Fibroblast of peridontal ligament (primary cell): Measurements from ENCODE around the gene ELAC1.
"Not testable (repeated sequence)": the region's sequence is repeated elsewhere in the genome, so short reads cannot be mapped to it uniquely, and the experiment has no call there.

Source experiments
- DNase-seq: peaks from one replicate; pipeline ENCODE4 v3.0.0-alpha.2; 2010; ENCODE audit errors: extremely low read depth

Gene ELAC1, protein sequence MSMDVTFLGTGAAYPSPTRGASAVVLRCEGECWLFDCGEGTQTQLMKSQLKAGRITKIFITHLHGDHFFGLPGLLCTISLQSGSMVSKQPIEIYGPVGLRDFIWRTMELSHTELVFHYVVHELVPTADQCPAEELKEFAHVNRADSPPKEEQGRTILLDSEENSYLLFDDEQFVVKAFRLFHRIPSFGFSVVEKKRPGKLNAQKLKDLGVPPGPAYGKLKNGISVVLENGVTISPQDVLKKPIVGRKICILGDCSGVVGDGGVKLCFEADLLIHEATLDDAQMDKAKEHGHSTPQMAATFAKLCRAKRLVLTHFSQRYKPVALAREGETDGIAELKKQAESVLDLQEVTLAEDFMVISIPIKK

DNA sequence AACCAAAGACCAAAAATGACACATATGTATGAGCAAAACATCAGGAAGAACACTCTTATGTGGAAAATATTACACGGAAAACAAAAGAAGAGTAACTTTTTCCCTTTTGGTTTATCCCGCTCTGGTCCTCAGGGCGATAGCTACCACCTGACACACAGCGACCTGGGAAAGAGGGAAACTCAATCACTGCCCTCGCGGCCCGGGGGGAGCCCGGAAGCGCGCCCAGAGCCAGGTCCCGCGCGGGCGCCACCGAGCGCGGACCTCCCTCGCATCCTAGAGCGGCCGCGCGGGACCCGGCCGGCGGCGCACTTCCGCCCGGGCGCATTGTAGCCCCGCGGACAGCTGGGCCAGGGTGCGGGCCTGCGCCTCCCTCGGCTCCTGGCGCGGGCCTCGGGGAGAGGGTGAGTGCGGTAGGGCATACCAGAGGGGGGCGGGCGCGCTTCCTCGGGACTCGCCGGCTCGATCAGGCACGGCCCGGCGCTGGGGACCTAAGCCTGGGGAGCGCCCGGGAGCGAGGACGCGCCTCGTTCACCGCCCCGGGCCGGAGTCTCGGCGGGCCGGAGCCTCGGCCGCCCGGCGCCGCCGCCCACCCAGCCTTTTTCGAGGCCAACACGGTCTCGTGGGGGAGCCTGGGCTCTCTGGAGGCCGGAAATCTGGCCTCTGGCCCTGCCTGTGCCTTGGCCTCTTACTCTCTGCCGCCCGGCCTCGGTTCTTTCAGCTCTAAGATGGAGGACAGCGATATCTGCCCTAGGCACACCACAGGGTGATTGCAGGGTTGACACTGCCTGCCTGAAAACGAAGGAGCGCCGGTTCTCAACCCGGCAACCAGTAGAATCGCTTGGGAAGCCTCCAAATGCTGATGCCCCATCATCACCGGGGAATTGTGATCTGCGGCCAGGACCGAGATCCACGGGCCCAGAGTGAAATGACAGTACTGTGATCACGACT, at the start of gene ELAC1:
Gene ELAC1, plus strand, starts transcription at position 327 of the 948 bp plus-strand sequence. CDS start 6,365 bp downstream, outside the sequence.
- peak; percentile 75 for DNase-seq

DNA sequence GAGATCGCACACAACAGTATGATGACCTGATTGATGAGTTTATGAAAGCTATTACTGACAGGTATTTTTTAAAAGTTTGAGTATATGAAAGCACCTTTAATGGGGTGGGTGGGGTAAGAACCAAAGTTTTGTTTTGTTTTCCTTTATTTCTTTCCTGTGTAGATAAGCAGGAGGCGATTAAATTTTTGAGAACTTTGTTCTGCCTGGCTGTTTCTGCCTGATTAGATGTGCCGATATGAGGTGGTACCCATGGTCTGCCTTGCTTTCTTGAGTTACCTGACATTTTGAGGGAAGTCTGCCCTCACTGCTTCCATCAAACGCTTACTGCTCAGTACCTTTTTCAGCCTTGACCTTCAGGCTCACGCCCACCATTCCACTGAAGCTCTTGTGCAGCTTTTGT, 49.7 kb upstream of the ELAC1 start:
- no peak for DNase-seq

DNA sequence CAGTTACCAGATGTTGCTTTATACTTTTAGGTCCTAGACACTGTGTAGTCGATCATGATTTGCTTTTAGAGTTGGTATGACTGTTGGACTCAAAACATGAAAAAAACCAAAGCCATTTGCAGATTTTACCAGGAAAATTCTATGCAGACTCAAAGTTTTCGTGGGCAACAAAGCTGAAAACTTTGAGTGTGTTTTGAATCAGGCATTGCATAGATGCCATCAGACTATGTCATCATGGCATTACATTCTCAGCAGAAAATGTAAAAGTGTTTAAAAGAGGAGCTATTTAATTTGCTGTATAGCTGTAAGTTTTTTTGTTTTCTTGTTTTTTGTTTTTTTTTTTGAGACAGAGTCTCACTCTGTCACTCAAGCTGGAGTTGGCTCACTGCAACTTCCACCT, 43.5 kb upstream of the ELAC1 start:
- peak; percentile 32 for DNase-seq

DNA sequence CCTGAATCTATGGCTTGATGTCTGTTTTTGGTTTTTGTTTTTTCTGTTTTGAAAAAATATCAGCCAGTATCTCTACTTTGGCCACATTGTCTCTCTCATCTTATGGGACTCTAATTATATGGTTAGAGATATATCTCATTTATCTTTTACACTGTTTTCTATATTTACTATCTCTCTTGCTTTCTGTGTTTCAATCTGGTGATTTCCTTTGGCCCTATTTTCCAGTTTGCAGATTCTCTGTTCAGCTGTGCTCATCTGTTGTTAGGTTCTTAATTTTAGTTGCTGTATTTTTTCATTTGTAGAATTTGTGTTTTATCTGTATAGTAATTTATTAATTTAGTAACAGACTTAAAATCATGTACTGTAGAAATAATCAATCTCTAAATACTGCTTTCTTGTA, 41.3 kb upstream of the ELAC1 start:
- no peak for DNase-seq

DNA sequence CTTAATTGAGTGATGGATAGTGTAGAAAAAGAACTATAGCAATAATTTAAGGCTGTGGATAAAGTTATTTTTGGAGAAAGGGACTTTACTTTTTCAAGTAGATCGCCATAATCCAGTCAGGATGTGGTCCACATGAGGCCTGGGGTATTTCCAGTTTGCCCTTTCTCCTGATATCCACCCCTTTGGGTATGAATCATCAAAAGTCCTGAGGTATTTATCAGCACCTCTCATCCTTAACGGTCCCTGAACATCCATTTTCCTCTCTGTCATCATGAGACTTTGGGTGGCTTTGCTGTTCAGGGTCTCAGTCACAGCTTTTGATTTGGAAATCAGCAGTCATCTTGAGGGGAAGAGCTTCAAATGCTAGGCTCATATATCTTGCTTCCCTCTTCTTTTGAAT, 39.3 kb upstream of the ELAC1 start:
- DNase-seq: no peak

DNA sequence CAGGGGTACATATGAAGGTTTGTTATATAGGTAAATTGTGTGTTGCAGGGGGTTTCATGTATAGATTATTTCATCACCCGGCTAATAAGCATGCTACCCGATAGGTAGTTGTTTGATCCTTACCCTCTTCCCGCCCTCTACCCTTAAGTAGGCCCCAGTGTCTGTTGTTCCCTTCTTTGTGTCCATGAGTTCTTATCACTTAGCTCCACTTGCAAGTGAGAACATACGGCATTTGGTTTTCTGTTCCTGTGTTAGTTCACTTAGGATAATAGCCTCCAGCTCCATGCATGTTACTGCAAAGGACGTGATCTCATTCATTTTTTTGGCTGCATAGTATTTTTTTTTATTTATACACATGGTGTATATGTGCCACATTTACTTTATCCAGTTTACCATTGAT, 34.2 kb upstream of the ELAC1 start:
- no peak for DNase-seq

DNA sequence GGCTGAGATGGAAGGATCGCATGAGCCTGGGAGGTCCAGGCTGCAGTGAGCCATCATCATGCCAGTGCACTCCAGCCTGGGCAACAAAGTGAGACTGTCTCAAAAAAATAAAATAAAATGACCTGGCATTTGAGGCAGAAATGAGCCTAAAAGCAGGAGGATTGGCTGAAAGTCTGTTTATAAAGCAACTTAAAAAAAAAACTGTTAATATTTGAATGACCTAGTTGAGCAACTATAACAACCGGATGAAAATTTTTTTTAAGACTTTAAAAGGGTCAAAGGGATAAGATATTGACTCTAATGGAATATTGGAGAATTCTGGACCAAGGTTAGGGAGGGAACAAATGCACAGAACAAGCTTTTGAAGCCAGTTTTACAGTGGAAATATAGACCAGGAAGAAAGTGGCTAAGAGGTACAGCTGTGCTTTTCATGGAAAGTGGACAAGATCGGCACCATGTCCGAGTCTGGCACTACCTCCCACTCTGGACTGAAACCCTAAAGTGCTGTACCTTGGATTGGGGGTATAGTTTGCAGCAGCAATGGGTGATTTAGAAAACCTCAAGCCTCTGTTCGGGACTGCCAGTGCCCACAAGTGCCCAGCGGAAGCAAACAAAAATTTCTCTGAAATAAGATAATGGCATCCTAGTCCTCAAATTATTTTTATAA, 33.2 kb upstream of the ELAC1 start:
- no peak for DNase-seq

DNA sequence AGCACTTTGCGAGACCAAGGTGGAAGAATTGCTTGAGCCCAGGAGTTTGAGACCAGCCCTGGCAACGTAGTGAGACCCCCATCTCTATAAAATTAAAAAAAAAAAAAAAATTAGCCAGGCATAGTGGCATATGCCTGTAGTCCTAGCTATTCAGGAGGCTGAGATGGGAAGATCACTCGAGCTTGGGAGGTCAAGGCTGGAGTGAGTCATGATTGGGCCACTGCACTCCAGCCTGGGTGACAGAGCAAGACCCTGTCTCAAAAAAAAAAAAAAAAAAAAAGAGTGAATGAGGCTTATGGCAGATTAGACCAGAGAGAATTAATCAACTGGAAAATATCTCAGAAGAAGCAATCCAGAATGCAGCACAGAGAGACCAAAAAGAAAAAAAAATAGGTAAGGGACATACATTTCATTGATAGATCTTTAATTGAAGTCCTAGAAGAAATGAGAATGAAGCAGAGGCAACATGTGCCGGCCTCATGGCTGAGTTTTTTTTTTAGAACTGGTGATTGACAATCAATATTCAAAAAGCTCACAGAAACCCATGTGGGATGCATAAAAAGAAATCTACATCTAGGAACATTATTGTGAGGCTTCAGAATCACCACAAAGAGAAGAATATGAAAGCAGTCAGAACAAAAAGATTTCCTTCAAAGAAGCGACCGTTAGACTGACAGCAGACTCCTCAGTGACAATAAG, 32.2 kb upstream of the ELAC1 start:
- DNase-seq: no peak

DNA sequence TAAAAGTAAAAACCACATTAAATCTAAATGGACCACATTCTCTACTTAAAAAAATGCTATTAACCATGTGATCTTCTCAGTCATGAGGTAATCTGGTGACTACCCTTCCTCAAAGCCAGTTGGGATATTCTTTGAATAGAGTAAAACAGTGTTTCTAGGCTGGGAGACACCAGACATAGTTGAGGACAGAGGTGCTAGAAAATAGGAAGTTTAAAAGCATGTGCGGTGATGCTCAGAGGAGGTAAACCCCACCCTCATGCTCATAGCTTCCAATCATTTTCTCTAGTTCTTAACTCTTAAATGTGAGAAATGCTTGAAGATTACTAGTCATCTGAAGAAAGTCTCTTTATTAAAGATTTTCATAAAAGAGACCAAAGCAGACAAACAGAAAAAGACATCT, 30.7 kb upstream of the ELAC1 start:
- no peak for DNase-seq

DNA sequence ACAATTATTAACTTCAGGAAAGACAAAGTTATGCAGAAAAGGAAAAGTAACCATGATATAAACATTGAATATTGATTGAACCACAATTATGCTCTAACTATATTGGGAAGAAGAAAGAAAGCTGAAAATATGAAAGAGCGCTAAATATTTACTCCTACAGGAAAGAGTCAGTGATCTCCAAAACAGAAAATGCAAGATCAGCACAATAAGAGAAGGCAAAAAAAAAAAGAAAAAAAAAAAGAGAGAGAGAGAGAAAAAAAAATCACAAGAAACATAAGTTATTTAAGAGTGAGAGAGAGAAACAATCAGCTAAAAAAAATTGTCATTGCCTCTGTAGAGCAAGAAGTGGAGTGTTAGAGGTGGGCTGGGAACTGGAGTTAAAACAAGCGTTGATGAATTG, 28.9 kb upstream of the ELAC1 start:
- DNase-seq: no peak

DNA sequence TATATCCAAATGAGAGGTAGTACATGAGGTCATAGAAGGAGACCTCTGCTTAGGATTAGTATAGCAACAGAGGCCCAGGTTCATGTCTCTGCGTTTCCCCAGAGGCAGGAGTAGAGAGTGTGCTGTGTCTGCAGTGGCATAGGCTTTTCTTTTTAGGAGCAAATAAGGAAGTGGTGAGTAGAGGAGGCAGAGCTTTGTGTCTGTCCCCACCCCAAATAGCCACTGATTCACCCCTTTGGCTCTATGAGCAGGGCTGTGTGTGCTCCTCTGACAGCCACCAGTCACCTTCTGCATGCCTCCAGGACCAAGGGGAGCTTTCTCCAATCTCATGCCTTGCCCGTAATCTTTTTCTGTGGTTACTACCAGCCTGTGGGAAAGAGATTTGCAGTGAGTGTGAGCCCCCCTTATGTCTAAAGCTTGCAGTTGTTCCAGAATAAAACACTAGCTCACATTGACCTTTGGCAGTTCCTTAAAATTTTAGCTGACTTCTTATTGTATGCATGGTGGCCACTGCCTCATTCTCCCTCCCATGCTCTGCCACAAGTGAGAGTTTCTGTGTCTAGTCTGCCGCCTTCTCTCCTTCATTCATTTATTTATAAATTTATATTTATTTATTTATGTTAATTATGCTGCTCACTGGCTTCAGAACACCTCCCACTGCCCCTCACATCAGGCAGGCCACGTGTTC, 23.5 kb upstream of the ELAC1 start:
- no peak for DNase-seq

DNA sequence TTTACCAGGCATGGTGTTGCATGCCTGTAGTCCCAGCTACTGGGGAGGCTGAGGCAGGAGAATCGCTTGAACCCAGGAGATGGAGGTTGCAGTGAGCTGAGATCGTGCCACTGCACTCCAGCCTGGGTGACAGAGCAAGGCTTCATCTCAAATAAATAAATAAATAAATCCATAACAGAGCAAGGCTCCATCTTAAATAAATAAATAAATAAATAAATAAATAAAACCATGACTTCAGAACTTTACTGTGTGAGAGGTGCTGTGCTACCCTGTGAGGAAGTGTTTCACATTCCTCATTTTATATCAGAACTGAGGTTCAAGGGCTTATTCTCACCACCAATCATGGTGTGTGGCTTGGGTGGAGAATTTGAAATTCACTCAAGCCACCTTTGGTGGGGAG, 21.9 kb upstream of the ELAC1 start:
- not testable (repeated sequence) for DNase-seq

DNA sequence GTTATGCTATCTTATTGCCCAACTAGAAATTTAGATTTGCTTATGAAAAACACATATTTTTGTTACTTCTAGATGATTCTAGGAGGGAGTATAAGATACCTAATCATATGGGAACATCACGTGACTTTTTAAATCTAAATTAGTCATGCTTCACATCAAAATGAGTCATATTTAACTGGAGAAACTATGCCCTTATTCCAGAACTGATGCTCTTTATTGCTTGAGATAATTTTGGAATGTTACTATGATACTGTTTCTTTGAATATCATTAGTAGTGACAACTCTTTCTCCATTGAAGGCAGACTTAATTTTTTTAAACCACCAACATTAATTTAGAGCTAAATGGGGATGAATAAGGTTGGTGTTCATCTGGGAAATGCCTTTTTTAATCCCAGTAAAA, 19.9 kb upstream of the ELAC1 start:
- DNase-seq: peak; percentile 55

DNA sequence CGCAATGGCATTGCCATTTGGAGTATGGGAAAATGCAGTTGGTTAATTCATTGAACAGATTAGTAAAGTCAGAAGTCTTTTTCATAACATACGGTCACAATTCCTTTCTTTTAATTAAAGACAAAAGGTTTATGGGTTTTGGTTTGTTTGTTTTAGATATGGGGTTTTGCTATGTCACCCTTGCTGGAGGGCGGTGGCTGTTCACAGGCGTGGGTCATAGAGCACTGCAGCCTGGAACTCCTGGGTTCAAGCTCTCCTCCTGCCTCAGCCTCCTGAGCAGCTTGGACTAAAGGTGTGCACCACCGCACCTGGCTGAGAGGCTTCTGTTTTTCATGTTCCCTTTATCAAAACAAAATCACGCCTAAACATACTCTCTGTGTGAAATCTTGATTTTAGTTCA, 18.7 kb upstream of the ELAC1 start:
- DNase-seq: no peak

DNA sequence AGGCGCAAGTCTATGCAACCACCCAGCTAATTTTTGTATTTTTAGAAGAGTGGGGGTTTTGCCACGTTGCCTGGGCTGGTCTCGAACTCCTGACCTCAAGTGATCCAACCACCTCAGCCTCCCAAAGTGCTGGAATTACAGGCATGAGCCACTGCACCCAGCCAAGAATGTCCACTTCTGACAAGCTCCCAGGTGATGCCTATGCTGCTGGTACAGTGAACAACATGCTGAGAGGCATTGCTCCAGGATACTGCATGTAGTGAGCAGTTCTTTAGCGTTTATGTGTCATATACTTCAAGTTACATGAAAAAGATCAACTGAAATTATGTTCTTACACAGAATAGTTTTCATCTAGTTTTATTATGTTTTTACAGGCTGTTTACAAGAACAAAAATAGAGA, 17.2 kb upstream of the ELAC1 start:
- DNase-seq: no peak

DNA sequence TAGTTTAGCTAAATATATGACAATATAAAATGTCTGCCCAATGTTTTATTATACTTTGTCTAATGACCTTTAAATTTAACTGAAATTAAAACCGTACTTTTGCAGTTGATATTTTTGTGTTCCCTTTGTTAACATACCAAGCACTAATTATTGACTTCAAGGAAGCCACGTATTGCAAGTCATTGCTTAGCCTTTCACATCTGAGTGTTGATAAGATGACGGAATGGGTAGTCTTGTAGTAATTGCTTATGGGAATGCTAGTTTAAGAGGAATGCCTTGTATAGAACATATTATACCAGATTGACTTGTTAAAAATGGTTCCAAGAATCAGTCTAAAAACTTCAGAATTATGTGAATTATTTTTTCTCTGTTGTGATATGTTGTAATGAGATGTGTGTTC, 14.0 kb upstream of the ELAC1 start:
- no peak for DNase-seq

DNA sequence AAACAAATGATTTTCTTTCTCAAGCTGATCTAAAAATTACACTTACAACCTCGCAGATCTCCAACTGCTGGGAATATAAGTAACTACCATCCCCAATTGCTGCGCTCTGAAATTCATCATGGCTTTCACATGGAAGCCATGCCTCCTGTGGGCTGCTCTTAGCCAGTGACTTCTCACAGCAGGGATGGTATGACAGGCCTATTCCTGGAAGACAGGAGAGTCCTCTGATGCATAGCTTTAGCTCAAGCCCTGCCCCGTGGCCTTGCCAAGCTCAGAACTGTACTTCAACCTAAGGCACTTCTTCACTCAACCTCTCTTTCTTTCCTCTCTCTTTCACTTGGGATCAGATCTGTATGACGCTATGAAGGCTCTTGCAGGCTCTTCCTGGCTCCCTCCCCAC, 12.6 kb upstream of the ELAC1 start:
- DNase-seq: no peak

DNA sequence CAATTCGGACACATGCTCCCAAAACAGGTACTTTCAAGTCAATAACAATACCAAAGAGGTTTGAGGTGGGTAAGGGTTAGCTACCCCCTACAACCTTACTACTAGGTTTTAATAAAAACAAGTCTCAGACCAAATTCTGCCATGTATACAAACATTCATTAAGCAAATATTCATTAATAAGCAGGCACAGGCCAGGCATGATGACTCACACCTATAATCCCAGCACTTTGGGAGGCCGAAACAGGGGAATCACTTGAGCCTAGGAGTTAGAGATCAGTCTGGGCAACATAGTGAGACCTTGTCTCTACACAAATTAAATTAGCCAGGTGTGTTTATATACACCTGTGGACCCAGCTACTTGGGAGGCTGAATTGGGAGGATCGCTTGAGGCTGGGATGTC, 11.7 kb upstream of the ELAC1 start:
- DNase-seq: no peak

DNA sequence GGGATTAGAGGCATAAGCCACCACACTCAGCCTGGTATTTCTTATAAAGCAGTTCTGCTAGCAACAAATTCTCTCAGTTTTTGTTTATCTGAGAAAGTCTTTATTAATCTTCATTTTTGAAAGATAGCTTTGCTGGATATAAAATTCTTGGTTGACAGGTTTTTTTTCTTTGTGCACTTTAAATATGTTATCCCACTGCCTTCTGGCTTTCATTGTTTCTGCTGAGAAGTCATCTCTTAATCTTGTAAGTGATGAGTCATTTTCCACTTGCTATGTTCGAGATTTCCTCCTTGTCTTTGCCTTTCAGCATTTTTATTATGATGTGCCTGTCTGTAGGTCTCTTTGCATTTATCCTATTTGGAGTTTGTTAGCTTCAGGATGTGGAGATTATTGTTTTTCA, 5.9 kb upstream of the ELAC1 start:
- DNase-seq: no peak

DNA sequence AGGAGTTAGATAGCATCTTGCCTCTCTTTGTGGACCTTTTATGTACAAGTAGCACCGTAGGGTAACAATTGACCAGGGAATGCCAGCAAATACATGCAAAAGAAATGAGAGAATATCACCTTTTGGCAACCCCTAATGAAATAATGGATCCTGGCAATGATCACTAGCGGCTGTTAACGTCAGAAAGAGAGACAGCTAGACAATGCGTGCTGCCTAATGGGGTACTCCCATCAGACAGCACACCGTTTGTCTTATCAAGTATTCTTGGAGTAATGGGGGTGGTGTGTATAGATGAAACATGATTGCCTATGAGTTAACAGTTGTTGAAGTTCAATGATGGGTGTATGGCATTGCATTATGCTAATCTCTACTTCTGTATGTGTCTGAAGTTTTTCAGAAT, 1.6 kb downstream of the ELAC1 start:
- DNase-seq: no peak

DNA sequence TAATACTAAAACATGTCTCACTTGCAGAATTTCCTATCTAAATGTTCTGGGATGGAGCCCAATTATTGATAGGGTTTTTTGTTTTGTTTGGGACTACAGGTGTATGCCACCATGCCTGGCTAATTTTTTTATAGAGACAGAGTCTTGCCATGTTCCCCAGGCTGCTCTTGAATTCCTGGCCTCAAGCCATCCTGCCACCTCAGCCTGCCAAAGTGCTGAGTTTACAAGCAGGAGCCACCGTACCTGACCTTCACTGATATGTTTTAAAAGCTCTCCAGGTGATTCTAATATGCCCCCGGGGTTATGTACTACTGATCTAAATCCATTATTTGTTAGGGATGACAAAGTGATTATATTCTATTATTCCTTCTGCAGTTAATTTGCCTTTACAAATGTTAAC, 2.2 kb downstream of the ELAC1 start:
- no peak for DNase-seq
